GM18858 (cell line): ENCODE measurements around the gene NUDC.

Source experiments
- ATAC-seq: cut with Tn5 transposase; IDR thresholded peaks from one replicate; pipeline ENCODE4 v1.9.1; 2021; ENCODE audit not compliant: unreplicated experiment

NUDC gene

DNA sequence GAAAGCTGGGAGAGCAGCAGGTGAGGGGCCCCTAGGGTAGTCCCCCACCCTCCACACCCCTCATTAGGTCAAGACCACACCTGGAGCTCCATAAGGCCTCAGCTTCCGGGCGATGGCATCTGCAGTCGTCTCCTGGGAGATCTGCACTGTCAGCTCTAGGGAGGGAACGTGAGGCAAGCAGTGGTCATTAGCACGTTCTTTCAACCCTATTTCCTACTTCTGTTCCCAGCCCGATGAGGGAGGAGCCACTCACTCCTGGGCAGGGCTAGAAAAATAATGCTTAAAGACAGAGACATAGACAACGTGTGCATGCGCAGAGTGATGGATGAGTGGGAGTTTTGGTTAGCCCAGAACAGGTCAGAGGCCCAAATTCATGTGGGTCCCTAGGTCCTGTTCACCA lies 29.1 kb downstream of the NUDC start:
- no peak for ATAC-seq

- no peak for ATAC-seq
Measured at GRCh38 chr1:26951216-26951615, 29.7 kb downstream of the NUDC start.

DNA sequence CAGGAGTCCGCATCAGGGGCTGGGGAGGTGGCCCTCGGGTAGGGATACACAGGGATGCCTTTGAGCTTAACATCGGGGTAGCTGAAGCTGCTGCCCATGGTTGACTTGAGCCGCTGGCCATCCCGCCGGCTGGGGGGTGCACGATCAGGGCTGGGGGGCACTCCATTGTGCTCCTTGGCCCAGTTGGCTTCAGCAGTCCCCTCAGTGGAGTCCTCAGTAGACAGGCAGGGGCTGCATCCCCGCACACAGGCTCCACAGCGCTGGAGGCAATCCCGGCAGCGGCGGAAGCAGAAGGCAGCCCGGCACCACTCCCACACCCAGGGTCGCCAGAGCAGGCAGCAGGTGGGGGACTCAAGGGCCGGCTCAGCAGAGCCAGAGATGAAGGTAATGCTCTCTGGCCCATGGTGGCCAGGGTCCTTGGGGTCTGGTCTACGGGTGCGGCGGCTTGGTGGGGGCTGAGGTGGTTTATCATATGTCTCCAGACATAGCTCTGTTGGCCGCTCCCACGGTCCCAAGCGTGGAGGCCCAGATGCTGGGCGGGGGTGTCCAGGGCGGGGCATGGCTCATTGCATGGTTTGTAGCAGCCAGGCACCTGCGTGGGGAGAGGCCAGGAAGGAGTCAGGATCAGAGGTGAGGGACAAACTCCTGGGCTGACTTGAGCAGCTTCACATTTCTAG lies 30.4 kb downstream of the NUDC start:
- ATAC-seq: no peak

- no peak for ATAC-seq
Measured at GRCh38 chr1:26953374-26953773, 31.8 kb downstream of the NUDC start.

DNA sequence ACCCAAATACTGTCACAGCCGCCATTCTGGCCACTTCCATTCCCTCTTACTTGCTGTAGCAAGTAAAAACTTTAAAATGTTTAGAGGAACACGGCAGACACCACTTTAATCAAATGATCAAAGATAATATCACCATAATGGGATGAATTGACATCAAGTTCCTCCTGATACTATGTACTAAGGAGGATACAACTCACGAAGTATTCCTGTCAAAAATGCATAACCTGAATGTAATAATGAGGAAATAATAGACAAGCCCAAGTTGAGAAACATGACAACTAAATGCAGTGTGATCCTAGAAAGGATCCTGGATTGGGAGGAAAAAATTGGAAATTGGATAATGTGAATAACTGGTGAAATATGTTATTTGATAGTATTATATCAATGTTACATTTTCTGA lies 34.8 kb downstream of the NUDC start:
- no peak for ATAC-seq

- ATAC-seq: no peak
Measured at GRCh38 chr1:26957306-26957705, 35.8 kb downstream of the NUDC start.

- ATAC-seq: no peak
Measured at GRCh38 chr1:26959270-26959669, 37.7 kb downstream of the NUDC start.

GRCh38 chr1:26959722-26960624 lies 38.4 kb downstream of the NUDC start, which contains the start of gene KDF1:
KDF1 (minus strand) TSS chr1:26960468; CDS start chr1:26952380, 8,088 bp downstream.
- ATAC-seq: no peak

DNA sequence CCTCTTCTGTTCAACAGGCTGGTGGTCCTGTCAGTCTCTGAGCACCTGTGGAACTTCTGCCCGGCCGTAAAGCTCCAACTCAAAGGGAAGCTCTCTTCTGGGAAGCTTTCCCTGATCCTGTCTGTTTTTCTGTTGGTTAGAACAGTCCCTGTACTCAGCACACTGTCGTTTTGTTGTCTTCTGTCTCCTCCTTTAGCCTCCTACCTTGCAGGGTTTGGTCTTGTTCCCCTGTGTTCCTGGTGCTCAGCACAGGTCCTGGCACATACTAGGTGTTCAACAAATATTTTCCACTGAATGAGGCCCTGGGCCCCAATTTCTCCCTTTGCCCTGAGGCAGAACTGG lies 39.1 kb downstream of the NUDC start:
- ATAC-seq: no peak

DNA sequence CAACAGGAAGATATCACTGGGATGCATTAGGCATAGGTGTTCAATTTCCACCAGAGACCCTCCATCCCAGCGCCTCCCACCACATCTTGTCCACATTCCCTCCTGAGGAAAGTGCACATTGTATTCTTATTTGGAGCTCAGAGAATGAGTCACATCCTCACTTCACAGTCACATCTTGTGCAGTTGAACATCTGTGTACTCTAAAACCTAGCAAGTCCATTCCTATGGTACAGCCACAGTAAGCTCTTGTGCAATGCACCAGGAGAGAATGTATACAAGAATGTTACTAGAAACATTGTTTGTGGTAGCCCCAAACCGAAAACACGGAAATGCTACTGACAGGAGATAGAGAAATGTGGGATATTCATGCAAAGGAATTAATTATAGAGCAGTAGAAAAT lies 40.3 kb downstream of the NUDC start:
- ATAC-seq: no peak

DNA sequence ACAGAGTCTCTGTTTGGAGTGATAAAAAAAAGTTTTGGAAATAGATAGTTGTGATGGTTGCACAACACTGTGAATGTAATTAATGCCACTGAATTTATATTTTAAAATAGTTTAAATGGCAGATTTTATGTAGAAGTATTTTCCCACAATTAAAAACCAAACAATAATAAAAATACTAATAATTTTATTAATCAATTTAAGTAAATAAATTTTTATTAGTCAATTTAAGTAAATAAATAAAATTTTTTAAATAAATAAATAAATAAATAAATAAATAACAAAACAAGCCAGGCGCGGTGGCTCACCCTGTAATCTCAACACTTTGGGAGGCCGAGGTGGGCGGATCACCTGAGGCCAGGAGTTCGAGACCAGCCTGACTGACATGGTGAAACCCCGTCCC lies 43.7 kb downstream of the NUDC start:
- ATAC-seq: no peak

DNA sequence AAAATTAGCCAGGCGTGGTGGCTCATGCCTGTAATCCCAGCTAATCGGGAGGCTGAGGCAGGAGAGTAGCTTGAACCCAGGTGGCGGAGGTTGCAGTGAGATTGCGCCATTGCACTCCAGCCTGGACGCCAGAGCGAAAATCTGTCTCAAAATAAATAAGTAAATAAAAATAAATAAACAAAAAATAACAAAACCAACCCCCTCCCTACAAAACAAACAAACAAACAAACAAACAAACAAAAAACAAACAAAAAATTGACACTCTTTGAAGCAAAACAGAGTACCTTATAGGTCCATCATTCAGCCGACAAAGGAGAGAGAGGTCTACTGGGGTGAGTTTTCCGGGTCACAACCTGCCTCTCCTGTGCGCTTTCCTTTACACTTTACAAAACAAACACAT lies 44.1 kb downstream of the NUDC start:
- no peak for ATAC-seq

DNA sequence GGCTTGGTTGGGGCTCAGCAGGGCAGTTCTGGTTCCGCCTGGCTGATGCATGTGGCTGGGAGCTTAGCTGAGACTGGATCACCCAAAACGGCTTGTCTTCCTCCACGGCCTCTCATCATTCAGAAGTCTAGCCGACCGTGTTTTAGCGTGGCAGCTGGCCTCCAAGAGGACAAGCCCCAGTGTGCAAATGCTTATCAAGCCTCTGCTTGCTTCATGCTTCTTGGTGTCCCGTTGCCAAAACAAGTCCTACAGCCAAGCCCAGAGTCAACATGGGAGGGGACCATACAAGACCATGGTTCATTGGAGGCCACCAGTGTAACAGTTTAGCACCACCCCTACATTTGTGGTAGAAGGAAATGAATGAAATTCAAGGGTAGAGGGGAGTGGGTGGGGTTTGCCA lies 49.3 kb downstream of the NUDC start:
- ATAC-seq: no peak

- no peak for ATAC-seq
Measured at GRCh38 chr1:26971590-26971989, 50.0 kb downstream of the NUDC start.

GRCh38 chr1:26972390-26972789 lies 50.8 kb downstream of the NUDC start:
- no peak for ATAC-seq

DNA sequence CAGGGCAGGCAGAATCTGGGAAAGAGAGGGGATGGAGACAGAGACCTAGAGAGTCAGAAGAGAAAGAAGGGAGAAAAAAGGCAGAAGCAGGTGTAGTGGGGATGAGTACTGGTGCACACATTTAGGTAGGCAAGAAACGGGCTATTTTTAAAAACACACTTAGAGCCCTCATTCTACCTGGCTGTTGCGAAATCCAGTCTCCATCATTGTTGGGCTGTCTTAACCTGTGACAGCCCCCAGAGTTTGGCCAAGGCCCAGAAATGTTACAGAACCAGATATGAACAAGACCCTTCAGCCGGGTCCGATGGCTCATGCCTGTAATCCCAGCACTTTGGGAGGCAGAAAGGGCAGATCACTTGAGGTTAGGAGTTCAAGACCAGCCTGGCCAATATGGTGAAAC lies 51.3 kb downstream of the NUDC start:
- ATAC-seq: no peak

DNA sequence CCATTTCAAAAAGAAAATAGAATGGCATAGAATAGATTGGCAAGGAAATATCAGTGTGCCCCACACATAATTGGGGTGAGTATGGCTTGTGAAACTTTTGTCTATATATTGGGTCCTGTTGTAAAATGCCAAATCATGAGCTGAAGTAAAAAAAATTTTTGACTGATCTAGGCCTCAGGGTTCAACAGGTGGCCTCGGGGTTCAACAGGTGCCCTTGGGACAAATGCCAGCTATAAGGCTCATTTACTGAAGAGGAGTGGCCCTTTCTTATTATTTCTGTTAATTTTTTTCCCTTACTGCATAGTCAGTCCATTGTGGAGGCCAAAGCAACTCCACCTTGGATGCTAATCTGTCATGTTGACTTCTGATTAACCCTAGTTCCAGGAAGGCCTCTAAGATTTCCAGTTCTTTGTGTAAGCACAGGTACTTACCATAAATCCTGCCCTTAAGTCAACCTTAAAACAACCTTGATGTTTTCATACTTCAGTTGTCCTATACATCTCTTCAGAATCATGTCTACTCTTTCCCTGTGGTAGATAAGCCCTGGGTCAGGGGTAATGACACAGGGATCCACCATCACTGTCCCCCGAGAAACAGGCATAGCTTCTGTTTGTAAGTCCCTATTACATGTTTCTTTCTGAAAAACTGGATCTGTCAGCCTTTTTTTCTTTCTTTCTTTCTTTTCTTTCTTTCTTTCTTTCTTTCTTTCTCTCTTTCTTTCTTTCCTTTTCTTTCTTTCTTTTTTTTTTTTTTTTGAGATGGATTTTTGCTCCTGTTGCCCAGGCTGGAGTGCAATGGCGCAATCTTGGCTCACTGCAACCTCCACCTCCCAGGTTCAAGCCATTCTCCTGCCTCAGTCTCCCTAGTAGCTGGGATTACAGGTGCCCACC lies 55.3 kb downstream of the NUDC start:
- ATAC-seq: no peak

DNA sequence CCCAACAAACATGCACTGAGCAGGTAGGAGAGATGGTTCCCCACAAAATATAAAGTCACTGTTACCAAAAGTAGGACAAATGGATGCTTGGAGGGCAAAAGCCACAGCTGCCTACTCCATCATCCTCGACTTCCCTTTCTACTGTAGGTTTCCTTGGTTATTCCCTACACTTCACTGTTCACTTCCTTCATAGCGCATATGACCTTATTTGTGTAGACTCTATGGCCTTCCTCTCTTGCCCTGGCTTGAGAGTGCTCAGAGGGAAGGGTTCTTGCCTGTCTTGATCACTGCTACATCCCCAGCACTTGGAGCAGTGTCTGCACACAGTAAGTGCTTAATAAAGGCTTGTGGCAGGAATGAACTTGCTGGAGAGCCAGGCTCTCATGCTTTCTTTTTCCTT lies 57.4 kb downstream of the NUDC start:
- no peak for ATAC-seq

DNA sequence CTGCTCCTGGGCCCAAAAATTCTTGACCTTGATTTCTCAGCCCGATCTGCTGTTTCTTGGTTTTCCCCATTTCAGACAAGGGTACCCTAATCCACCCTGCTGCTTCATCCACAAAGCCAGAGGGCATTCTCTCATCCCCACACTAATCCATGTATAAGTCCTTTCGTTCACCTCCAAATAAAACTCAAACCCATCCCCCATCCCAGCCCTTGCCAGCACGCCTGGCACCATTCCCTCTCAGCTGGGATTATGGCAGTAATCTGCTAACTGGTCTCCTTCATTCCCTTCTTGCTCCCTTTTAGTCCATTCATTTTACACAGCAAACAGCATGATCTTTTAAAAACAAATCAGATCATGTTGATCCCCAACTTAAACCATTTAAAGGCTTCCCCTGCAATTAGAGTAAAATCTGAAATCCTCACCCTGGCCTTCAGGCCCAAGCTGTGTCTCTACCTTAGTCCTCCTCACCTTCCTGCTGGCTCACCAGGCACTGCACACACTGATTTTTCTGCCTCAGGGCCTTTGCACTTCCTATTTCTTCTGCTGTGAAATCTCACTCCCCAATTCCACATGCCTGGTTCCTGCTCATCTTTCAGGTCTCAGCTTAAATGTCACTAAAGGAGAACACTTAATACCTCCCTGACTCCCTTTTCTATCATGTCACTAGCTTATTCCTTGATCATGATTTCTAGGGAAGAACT lies 59.8 kb downstream of the NUDC start:
- ATAC-seq: no peak

GRCh38 chr1:26983863-26984262 lies 62.3 kb downstream of the NUDC start:
- ATAC-seq: no peak

DNA sequence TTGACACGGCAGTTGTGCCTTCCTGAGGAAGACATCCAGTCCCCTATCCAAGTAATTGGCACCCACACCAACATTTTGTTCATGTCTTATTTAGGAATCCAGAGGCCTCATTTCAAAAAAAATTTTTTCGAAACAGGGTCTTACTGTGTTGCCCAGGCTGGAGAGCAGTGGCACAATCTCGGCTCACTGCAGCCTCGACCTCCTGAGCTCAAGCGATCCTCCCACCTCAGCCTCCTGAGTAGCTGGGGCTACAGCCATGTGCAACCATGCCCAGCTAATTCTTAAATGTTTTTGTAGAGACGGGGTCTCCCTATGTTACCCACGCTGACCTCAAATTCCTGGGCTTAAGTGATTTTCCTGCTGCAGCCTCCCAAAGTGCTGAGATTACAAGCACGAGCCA lies 62.7 kb downstream of the NUDC start:
- ATAC-seq: no peak
